ENCODE measurements around the gene STXBP3. TPM values are rescaled to one million over a fixed set of nuclear protein-coding genes. Genes with fewer than 3 reads are reported as not detected.

STXBP3 gene
- total and polyA plus RNA-seq, 2 of the 13 experiments (the other 11 are each of a cell fraction or from before 2014, with no cell fraction given), result 13.0 to 20.8 TPM

DNA sequence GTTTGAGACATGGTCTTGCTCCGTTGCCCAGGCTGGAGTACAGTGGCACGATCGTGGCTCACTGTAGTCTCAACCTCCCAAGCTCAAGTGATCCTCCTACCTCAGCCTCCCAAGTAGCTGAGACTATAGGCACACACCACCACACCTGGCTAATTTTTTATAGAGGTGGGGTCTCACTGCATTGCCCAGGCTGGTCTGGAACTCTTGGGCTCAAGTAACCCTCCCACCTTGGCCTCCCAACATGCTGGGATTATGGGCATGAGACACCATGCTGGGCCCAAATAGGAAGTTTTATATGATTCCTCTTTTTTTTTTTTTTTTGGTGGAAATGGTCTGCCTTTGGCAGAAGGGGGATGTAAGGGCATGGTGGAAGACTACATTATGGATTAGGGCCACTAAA is 39.8 kb upstream of the STXBP3 start:
- Histone ChIP-seq H2AFZ (ENCODE audit: low read length) (no peak overlapping the region), H3K36me3 (replicated peaks in 1 of 2; ENCODE audit: control insufficient read depth in 1 of 2, insufficient read depth in 2 of 2, low read length in 2 of 2) (no peaks in the 10 kb centered on the region), H3K27ac (ENCODE audit: extremely low read length, insufficient read depth, low read length) (no peak overlapping the region), H3K27me3 (ENCODE audit: control insufficient read depth in 1 of 2, insufficient read depth in 2 of 2, low read length in 2 of 2) (no peaks in the 10 kb centered on the region; a peak in 2 of 5 replicates), H3K9ac (ENCODE audit: insufficient read depth, low read depth, low read length) (no peak overlapping the region), H3K4me3 (replicated peaks in 1 of 3; ENCODE audit: insufficient read depth in 1 of 3, low read depth in 2 of 3, low read length in 3 of 3) (no peak overlapping the region), H3K4me2 (ENCODE audit: low read depth, low read length) (no peak overlapping the region), H3K9me3 (ENCODE audit: low read length) (no peaks in the 10 kb centered on the region), H4K20me1 (ENCODE audit: insufficient read depth, low read length) (no peaks in the 10 kb centered on the region; the same call in 1 of the 2 replicates), H3K79me2 (ENCODE audit: insufficient read depth, low read length) (no peaks in the 10 kb centered on the region), H3K4me1 (ENCODE audit: insufficient read depth, low read length) (no peaks in the 10 kb centered on the region)
- no peak for ATAC-seq
- intact Hi-C loops (cut with micrococcal nuclease; ENCODE audit: unreplicated experiment) (no loop called here), in situ Hi-C loops (cut with HindIII; ENCODE audit: extremely low pct_ligation_motif_present, low pct_unique_long_range_greater_than_20kb) (no loop called here)
- ChIA-PET CTCF (ENCODE audit: low intra/inter-chr PET ratio, low total read pairs) (no interaction called here), POLR2A (no interaction called here)
- DNase-seq (ENCODE audit: low spot score), result no peak
- TF ChIP-seq REXO4 (CRISPR knock-in tag; IDR thresholded peaks at IDR 0.05; ENCODE audit: borderline replicate concordance) (no peak), NFE2 (CRISPR knock-in tag; IDR thresholded peaks at IDR 0.05) (no peak), ZNF264 (CRISPR knock-in tag; IDR thresholded peaks at IDR 0.05) (no peak), NRL (CRISPR knock-in tag; IDR thresholded peaks at IDR 0.05; ENCODE audit: borderline replicate concordance) (no peak), ZNF224 (CRISPR knock-in tag; IDR thresholded peaks at IDR 0.05) (no peak), NCOA1 (CRISPR knock-in tag; IDR thresholded peaks at IDR 0.05) (no peak), XBP1 (CRISPR knock-in tag; IDR thresholded peaks at IDR 0.05) (no peak), THAP11 (CRISPR knock-in tag; IDR thresholded peaks at IDR 0.05) (no peak), CC2D1A (CRISPR knock-in tag; IDR thresholded peaks at IDR 0.05) (no peak), ZC3H13 (CRISPR knock-in tag; IDR thresholded peaks at IDR 0.05) (no peak)
- TF ChIP-seq, protein P1, sequence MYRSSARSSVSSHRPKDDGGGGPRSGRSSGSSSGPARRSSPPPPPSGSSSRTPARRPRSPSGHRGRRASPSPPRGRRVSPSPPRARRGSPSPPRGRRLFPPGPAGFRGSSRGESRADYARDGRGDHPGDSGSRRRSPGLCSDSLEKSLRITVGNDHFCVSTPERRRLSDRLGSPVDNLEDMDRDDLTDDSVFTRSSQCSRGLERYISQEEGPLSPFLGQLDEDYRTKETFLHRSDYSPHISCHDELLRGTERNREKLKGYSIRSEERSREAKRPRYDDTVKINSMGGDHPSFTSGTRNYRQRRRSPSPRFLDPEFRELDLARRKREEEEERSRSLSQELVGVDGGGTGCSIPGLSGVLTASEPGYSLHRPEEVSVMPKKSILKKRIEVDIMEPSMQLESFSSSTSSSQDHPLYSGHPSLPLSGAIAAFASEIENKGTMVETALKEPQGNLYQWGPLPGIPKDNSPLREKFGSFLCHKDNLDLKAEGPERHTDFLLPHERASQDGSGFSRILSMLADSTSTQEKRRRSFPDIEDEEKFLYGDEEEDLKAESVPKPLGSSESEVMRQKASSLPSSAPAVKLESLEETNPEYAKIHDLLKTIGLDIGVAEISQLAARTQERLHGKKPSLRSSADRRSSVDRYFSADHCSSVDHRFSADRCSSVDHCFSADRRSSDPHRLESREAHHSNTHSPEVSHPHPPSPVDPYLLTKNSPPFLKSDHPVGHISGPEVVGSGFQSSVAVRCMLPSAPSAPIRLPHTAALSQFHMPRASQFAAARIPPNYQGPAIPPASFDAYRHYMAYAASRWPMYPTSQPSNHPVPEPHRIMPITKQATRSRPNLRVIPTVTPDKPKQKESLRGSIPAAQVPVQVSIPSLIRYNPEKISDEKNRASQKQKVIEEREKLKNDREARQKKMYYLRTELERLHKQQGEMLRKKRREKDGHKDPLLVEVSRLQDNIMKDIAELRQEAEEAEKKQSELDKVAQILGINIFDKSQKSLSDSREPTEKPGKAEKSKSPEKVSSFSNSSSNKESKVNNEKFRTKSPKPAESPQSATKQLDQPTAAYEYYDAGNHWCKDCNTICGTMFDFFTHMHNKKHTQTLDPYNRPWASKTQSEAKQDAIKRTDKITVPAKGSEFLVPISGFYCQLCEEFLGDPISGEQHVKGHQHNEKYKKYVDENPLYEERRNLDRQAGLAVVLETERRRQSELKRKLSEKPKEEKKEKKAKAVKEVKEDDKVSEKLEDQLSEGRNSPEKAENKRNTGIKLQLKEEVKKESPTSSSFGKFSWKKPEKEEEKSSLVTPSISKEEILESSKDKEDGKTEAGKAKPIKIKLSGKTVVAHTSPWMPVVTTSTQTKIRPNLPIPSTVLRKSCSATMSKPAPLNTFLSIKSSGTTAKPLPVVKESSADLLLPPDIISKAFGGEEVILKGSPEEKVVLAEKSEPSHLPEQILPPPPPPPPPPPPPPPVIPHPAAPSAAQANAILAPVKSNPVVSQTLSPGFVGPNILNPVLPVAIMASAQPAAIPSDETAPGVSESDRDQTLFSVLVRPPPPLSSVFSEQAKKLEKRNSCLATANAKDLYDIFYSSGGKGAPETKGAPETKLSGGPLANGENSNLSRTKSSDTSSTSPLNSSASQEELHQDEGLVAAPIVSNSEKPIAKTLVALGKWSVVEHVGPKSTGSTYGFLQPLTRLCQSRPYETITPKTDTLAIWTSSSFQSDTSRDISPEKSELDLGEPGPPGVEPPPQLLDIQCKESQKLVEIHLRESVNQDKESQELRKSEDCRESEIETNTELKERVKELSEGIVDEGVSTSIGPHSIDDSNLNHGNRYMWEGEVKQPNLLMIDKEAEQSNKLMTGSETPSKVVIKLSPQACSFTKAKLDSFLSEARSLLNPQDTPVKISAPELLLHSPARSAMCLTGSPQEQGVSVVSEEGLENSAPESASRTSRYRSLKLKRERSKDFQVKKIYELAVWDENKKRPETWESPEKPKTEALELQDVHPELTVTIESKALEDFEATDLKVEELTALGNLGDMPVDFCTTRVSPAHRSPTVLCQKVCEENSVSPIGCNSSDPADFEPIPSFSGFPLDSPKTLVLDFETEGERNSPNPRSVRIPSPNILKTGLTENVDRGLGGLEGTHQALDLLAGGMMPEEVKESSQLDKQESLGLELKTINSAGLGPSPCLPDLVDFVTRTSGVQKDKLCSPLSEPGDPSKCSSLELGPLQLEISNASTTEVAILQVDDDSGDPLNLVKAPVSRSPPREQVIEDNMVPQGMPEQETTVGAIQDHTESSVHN (CRISPR knock-in tag; IDR thresholded peaks at IDR 0.05), result no peak
- TF ChIP-seq, protein P2, sequence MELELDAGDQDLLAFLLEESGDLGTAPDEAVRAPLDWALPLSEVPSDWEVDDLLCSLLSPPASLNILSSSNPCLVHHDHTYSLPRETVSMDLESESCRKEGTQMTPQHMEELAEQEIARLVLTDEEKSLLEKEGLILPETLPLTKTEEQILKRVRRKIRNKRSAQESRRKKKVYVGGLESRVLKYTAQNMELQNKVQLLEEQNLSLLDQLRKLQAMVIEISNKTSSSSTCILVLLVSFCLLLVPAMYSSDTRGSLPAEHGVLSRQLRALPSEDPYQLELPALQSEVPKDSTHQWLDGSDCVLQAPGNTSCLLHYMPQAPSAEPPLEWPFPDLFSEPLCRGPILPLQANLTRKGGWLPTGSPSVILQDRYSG (CRISPR knock-in tag; IDR thresholded peaks at IDR 0.05), result no peak
- WGBS (ENCODE audit: low lambda C conversion rate), result 4% methylated on average over 3 of the region's 3 CpGs
- BruUV-seq (replicated peaks), result no TSS peak
- no peak for FAIRE-seq
